SU-DHL-6 (cell line): Measurements from ENCODE around the gene ADCY10.

Source experiments
- H2AFZ ChIP-seq: fragments of 200-600 bp; sonication (generic); 2 replicates; pipeline ENCODE4 v1.6.1; 2014; ENCODE audit warnings: low read depth, mild to moderate bottlenecking, moderate library complexity, mixed read lengths, antibody characterized with exemption, low read length; ENCODE audit not compliant: severe bottlenecking
- H3F3A ChIP-seq: fragments of 200-600 bp; shearing (Covaris generic); 2 replicates; pipeline ENCODE4 v1.6.0; 2016; ENCODE audit warnings: antibody characterized with exemption, mild to moderate bottlenecking; ENCODE audit not compliant: insufficient read depth
- H3K27ac ChIP-seq: fragments of 200-600 bp; sonication (generic); 2 replicates; pipeline ENCODE4 v1.5.1; 2016; ENCODE audit warnings: low read depth, mild to moderate bottlenecking, low read length, moderate library complexity, mixed read lengths
- H3K27me3 ChIP-seq: fragments of 200-600 bp; sonication (generic), shearing (Covaris generic); 2 replicates; pipeline ENCODE4 v1.6.0; 2014; ENCODE audit warnings: mild to moderate bottlenecking, low read length
- H3K36me3 ChIP-seq: fragments of 200-600 bp; sonication (generic); 2 replicates; pipeline ENCODE4 v1.6.1; 2014; ENCODE audit warnings: mild to moderate bottlenecking, low read length, mixed read lengths
- H3K4me2 ChIP-seq: fragments of 300-600, 200-600 bp; shearing (Covaris generic), sonication (generic); 2 replicates; pipeline ENCODE4 v1.6.0; 2014; ENCODE audit warnings: low read length, low read depth, mild to moderate bottlenecking; ENCODE audit not compliant: poor library complexity, severe bottlenecking
- H3K4me3 ChIP-seq: fragments of 200-600 bp; sonication (generic); 2 replicates; pipeline ENCODE4 v1.5.1; 2014; ENCODE audit warnings: antibody characterized with exemption, low read length, mild to moderate bottlenecking, mixed read lengths; ENCODE audit not compliant: insufficient read depth, poor library complexity, severe bottlenecking
- H3K79me2 ChIP-seq: fragments of 200-600 bp; sonication (generic); 2 replicates; pipeline ENCODE4 v1.6.1; 2014; ENCODE audit warnings: mild to moderate bottlenecking, low read length, moderate library complexity; ENCODE audit not compliant: insufficient read depth
- H3K9ac ChIP-seq: fragments of 200-600 bp; sonication (generic); 2 replicates; pipeline ENCODE4 v1.7.0; 2014; ENCODE audit warnings: mild to moderate bottlenecking, low read length
- H3K9me2 ChIP-seq: fragments of 200-600 bp; sonication (generic); replicated peaks from 2 replicates; pipeline ENCODE4 v1.6.1; 2014; ENCODE audit warnings: low read length; ENCODE audit not compliant: insufficient read depth
- H3K9me3 ChIP-seq: fragments of 200-600 bp; sonication (generic); 2 replicates; pipeline ENCODE4 v1.6.1; 2014; ENCODE audit warnings: low read length, mixed read lengths; ENCODE audit not compliant: insufficient read depth
- H4K20me1 ChIP-seq: fragments of 200-600 bp; sonication (generic); 2 replicates; pipeline ENCODE4 v1.6.1; 2014; ENCODE audit warnings: low read depth, mild to moderate bottlenecking, antibody characterized with exemption, low read length, moderate library complexity, mixed read lengths
- CTCF ChIP-seq: fragments of 200-600 bp; sonication (generic); IDR thresholded peaks from one replicate; pipeline ENCODE4 v1.5.1; 2017; ENCODE audit warnings: antibody characterized with exemption, mild to moderate bottlenecking, low read length, moderate library complexity; ENCODE audit not compliant: insufficient read depth, poor library complexity, severe bottlenecking
- EZH2phosphoT487 ChIP-seq: fragments of 200-600 bp; sonication (generic), shearing (Covaris generic); conservative IDR thresholded peaks from 2 replicates; pipeline ENCODE4 v1.6.1; 2018; ENCODE audit warnings: mild to moderate bottlenecking, antibody characterized with exemption, low read length, moderate library complexity, mixed read lengths

ADCY10 gene

GRCh38 chr1:167915569-167915968 is 1.6 kb upstream of the ADCY10 start:
- Histone ChIP-seq H2AFZ (no peak overlapping the region), H3F3A (no peaks in the 10 kb centered on the region)
- TF ChIP-seq CTCF (no peak), EZH2phosphoT487 (no peak)

GRCh38 chr1:167912294-167912693 is 1.6 kb downstream of the ADCY10 start:
- TF ChIP-seq EZH2phosphoT487 (no peak), CTCF (no peak)
- no peaks in the 10 kb centered on the region; the same call in 1 of the 2 replicates for H3K36me3 ChIP-seq
- no peaks in the 10 kb centered on the region for H3F3A ChIP-seq
- H3K79me2 ChIP-seq = no peaks in the 10 kb centered on the region
- no peaks in the 10 kb centered on the region for H3K9me3 ChIP-seq
- no peak overlapping the region for H3K27ac ChIP-seq
- H3K4me3 ChIP-seq = no peak overlapping the region
- H3K4me2 ChIP-seq = no peak overlapping the region
- no peak overlapping the region for H2AFZ ChIP-seq
- H3K27me3 ChIP-seq = no peaks in the 10 kb centered on the region
- no peaks in the 10 kb centered on the region for H4K20me1 ChIP-seq
- no peak overlapping the region for H3K9ac ChIP-seq
- no peaks in the 10 kb centered on the region for H3K9me2 ChIP-seq

More at GRCh38 chr1:167915569-167915968, 1.6 kb upstream of the ADCY10 start:
- Histone ChIP-seq H3K36me3 (no peaks in the 10 kb centered on the region; the same call in 1 of the 2 replicates), H3K9me3 (no peaks in the 10 kb centered on the region), H3K27me3 (no peaks in the 10 kb centered on the region), H3K9ac (no peak overlapping the region), H4K20me1 (no peaks in the 10 kb centered on the region), H3K79me2 (no peaks in the 10 kb centered on the region), H3K9me2 (no peaks in the 10 kb centered on the region), H3K4me3 (no peak overlapping the region), H3K27ac (no peak overlapping the region), H3K4me2 (no peak overlapping the region)

GRCh38 chr1:167911413-167911812 is 2.5 kb downstream of the ADCY10 start:
- no peaks in the 10 kb centered on the region for H3K36me3 ChIP-seq
- no peak overlapping the region for H3K9ac ChIP-seq
- no peaks in the 10 kb centered on the region for H3K9me2 ChIP-seq
- no peaks in the 10 kb centered on the region for H3K9me3 ChIP-seq
- no peak overlapping the region for H3K27ac ChIP-seq
- no peak for TF ChIP-seq EZH2phosphoT487
- no peak overlapping the region for H3K4me2 ChIP-seq
- H3F3A ChIP-seq = no peaks in the 10 kb centered on the region
- no peak overlapping the region for H3K4me3 ChIP-seq
- H3K27me3 ChIP-seq = no peaks in the 10 kb centered on the region
- no peaks in the 10 kb centered on the region for H3K79me2 ChIP-seq
- H4K20me1 ChIP-seq = no peaks in the 10 kb centered on the region
- H2AFZ ChIP-seq = no peak overlapping the region

GRCh38 chr1:167910530-167910929 is 3.4 kb downstream of the ADCY10 start:
- Histone ChIP-seq H3K27ac (no peak overlapping the region), H3K9me2 (no peaks in the 10 kb centered on the region), H3K4me3 (no peak overlapping the region), H2AFZ (no peak overlapping the region), H3K27me3 (no peaks in the 10 kb centered on the region), H3K36me3 (no peaks in the 10 kb centered on the region), H3K79me2 (no peaks in the 10 kb centered on the region), H3K9me3 (no peaks in the 10 kb centered on the region), H3K9ac (no peak overlapping the region), H3K4me2 (no peak overlapping the region), H4K20me1 (no peaks in the 10 kb centered on the region), H3F3A (no peaks in the 10 kb centered on the region)
- TF ChIP-seq CTCF = no peak
- TF ChIP-seq EZH2phosphoT487 = no peak
